ENCODE results near the gene MRPL37. TPM values are rescaled to one million over a fixed set of nuclear protein-coding genes. Genes with fewer than 3 reads are reported as not detected.

The MRPL37 gene
- total and polyA plus RNA-seq, 9 donors = 36.2 to 86.6 (median 47.9) TPM

DNA sequence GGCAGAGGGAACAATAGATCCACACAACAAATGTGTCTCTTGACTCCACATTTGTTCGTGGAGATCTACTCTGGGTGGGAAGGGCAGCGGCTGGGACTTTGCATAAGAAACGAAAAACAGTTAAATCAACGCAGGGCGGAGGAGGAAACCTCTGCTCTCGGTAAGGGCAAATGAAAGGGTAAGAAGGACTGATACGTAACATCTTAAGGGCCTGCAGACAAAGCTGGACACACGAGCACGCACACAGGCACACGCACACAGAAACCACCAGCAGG is 57.3 kb downstream of the MRPL37 start:
- 13 to 50% (median 27%) methylated on average over 10 of the region's 10 CpGs for WGBS, 3 donors
- DNase-seq = no peak
- Histone ChIP-seq H3K4me1 (ENCODE audit: insufficient read depth) (peaks cover 26% of the 10 kb centered on the region), H3K27ac (peak overlapping the region in 1 of 2 donors; percentile 68), H3K9me3 (no peaks in the 10 kb centered on the region), H3K36me3 (no peaks in the 10 kb centered on the region), H3K4me3 (no peak overlapping the region), H3K27me3 (no peaks in the 10 kb centered on the region)
- intact Hi-C loops (cut with DNase I) = no loop called here
- TF ChIP-seq EP300 (IDR thresholded peaks at IDR 0.05) (no peak), POLR2A (IDR thresholded peaks at IDR 0.05) (no peak)
- TF ChIP-seq, protein P1, sequence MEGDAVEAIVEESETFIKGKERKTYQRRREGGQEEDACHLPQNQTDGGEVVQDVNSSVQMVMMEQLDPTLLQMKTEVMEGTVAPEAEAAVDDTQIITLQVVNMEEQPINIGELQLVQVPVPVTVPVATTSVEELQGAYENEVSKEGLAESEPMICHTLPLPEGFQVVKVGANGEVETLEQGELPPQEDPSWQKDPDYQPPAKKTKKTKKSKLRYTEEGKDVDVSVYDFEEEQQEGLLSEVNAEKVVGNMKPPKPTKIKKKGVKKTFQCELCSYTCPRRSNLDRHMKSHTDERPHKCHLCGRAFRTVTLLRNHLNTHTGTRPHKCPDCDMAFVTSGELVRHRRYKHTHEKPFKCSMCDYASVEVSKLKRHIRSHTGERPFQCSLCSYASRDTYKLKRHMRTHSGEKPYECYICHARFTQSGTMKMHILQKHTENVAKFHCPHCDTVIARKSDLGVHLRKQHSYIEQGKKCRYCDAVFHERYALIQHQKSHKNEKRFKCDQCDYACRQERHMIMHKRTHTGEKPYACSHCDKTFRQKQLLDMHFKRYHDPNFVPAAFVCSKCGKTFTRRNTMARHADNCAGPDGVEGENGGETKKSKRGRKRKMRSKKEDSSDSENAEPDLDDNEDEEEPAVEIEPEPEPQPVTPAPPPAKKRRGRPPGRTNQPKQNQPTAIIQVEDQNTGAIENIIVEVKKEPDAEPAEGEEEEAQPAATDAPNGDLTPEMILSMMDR (IDR thresholded peaks at IDR 0.05) = no peak

DNA sequence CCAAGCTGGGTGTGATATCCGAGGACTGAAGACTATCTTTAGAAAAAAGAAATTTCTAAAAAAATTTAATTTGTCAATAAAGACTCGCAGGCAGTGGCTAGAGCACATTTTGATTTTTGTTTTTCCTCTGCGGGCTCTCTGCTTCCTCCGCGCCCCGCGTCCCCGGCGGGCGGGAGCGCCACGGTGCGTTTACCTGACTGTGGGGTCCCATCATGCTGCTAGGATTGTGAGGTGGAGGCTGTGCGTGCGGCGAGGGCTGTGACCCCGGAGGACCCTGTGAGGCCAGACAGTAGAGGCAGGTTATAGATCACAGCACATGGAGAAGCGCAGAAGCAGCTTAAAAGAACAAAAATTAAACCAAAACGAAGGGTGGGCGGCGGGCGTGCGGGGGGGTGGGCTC is 57.9 kb downstream of the MRPL37 start:
- intact Hi-C loops (cut with DNase I) = no loop called here
- DNase-seq = no peak
- TF ChIP-seq, protein P1 (IDR thresholded peaks at IDR 0.05) = no peak
- TF ChIP-seq POLR2A (IDR thresholded peaks at IDR 0.05) = no peak
- no peak for TF ChIP-seq EP300 (IDR thresholded peaks at IDR 0.05)
- H3K27ac ChIP-seq = peak overlapping the region in 1 of 2 donors; percentile 68
- H3K36me3 ChIP-seq = no peaks in the 10 kb centered on the region
- H3K27me3 ChIP-seq = no peaks in the 10 kb centered on the region
- no peak overlapping the region for H3K4me3 ChIP-seq
- WGBS, 3 donors = 16 to 60% (median 27%) methylated on average over 23 of the region's 23 CpGs
- no peaks in the 10 kb centered on the region for H3K9me3 ChIP-seq
- peaks cover 26% of the 10 kb centered on the region for H3K4me1 ChIP-seq (ENCODE audit: insufficient read depth)

DNA sequence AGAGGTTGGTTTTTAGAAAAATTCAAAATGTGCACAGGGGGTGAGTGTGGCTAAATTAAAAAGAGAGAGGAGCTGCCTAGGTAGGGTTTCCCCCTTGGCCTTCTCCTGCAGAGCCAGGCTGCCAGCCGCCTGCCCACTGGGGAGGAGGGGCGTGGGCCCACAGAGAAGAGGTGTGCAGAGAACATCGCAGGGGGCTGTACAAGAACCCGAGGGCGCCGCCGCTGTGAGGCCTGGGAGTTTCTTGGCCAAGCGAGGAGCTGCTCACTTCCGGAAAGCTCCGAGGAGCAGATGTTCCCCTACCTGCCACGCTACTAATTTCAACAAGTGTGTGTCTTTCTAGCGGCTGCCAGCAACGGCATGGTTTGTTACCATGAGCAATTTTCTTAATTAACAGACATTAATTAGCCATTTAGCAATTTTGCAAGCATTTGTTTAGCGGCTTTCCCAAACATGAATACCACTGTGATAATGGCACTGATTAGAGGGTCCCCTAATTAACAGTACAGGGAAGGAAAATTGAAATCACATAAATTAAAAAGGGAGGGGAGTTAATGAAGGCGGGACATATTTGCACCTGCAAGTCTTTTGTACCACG is 59.7 kb downstream of the MRPL37 start:
- TF ChIP-seq, protein P1 (IDR thresholded peaks at IDR 0.05) = no peak
- TF ChIP-seq EP300 (IDR thresholded peaks at IDR 0.05) = no peak
- TF ChIP-seq POLR2A (IDR thresholded peaks at IDR 0.05) = no peak
- Histone ChIP-seq H3K27me3 (no peaks in the 10 kb centered on the region), H3K27ac (peak overlapping the region in 1 of 2 donors; percentile 14), H3K9me3 (no peaks in the 10 kb centered on the region), H3K36me3 (no peaks in the 10 kb centered on the region), H3K4me1 (ENCODE audit: insufficient read depth) (peaks cover 19% of the 10 kb centered on the region), H3K4me3 (no peak overlapping the region)
- intact Hi-C loops (cut with DNase I) = no loop called here
- peak in 1 of 5 donors; percentile 58 for DNase-seq
- WGBS, 3 donors = 60 to 73% (median 70%) methylated on average over 16 of the region's 16 CpGs

DNA sequence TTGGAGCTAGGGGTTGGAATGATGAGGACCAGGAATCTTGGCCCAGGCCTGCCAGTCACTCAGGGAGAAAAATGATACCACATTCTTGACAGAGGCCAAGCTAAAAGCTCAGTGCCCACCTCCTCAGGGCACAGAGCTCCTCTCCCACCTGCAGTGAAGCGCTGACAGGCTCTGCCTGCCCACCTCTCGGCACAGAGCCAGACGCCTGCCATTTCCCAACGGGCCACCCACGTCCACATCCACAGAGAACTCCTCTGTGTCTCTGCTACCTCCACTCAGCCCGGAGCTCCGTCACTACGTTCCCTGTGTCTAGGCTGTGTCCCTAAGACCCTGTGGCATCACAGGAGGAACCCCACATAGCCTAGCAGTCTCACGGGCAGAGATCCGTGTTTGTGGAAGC is 60.8 kb downstream of the MRPL37 start:
- no peaks in the 10 kb centered on the region for H3K36me3 ChIP-seq
- H3K27ac ChIP-seq = no peak overlapping the region
- H3K4me1 ChIP-seq (ENCODE audit: insufficient read depth) = peaks cover 19% of the 10 kb centered on the region
- no peaks in the 10 kb centered on the region for H3K9me3 ChIP-seq
- TF ChIP-seq, protein P1 (IDR thresholded peaks at IDR 0.05) = no peak
- TF ChIP-seq EP300 (IDR thresholded peaks at IDR 0.05) (no peak), POLR2A (IDR thresholded peaks at IDR 0.05) (no peak)
- intact Hi-C loops (cut with DNase I) = no loop called here
- no peak for DNase-seq
- H3K27me3 ChIP-seq = no peaks in the 10 kb centered on the region
- 80 to 82% (median 81%) methylated on average over 10 of the region's 10 CpGs for WGBS, 3 donors
- H3K4me3 ChIP-seq = no peak overlapping the region

Data from ovary (tissue), 9 donors.